ENCODE results near the gene CCDC154.
"Not testable (repeated sequence)": the region's sequence is repeated elsewhere in the genome, so short reads cannot be mapped to it uniquely, and the experiment has no call there.

CCDC154 gene

GRCh38 chr16:1443980-1444729 lies at the start of gene CCDC154:
Gene CCDC154, minus strand, starts transcription at chr16:1444556. Its CDS starts 234 bp downstream, at chr16:1444322.
- ATAC-seq, result no peak
- DNase-seq, result no peak

DNA sequence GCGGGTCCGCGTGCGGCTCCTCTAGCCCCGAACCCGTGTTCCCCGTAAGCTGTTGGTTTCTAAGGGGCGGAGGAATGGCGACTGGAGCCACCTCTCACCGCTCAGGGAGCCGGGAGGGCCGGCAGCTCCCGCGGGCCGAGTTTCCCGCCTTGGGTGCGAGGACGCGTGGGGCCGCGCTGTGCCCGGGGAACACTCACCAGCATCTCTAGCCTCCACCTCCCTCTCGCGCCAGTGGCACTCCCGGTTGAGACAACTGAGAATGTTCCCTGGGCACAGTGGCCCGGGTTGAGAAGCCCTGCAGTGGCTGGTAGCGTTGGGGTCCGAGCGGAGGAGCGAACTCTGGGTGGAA lies 49.4 kb upstream of the CCDC154 start:
- DNase-seq (peak; percentile 36), ATAC-seq (no peak)

DNA sequence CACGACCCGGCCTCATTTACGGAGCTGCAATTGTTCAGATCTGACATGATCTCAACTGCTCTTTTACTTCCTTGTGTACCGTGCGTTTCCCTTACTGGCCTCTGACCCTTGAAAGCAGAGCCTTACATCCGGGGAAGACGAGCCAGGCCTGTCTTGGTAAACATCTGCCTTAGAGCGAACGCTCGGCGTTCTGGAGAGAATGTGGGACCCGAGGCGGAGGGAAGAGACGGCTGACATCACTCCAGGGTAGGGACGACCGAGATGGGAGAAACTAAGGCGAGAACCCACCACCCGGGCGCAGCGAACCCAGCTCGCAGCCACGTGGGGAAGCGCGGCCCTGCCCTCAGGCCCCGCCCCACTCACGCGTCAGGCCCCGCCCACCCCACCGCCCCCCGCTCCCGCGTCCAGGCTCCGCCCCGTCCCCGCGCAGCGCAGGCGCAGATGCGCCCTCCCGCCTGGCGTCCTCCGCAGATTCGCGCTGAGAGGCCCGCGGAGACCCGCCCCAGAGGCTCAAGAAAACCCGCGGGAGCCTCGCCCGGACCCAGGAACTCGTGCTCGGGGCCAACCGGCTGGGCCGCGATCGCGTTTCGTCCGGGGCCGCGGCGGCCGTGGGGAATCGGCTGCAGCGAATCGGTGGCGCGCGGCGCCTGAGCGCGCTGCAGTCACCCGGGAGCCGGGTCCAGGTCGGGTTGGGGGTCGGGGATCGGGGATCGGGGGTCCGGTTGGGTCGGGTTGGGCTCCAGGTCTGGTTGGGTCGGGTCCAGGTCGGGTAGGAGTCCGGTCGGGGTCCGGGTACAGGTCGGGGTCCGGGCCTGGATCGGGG lies 48.8 kb upstream of the CCDC154 start, which contains the start of gene TELO2:
TELO2 (plus strand) TSS at position 438 of the 823 bp plus-strand sequence. CDS start 922 bp downstream, outside the sequence.
- ATAC-seq, result peak; percentile 79
- DNase-seq, result peak; percentile 92

- ATAC-seq, result no peak
- no peak for DNase-seq
These were observed 47.9 kb upstream of the CCDC154 start for GRCh38 chr16:1492082-1492922.

- DNase-seq, result no peak
- ATAC-seq, result no peak
These were observed 47.0 kb upstream of the CCDC154 start for GRCh38 chr16:1491327-1491726.

- ATAC-seq (no peak), DNase-seq (no peak)
These were observed 44.7 kb upstream of the CCDC154 start for GRCh38 chr16:1489077-1489476.

DNA sequence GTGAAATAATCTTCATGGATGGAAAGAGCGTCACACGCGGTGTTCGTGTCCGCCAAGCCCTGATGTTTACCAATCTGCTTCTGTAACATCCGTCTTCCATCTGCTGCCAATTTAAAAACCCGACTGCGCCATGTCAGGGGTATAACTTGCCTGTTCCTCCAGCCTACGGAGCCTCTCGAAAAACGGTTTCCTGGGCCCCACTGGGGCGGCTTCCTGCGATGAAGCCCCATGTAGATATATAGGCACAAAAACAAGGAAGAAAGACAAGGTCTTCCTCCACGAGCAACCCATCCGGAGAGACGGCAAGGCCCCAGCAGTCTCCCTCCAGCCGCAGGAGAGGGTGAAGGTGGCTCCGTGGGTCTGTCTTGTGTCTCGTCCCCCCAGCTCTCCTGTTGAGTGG lies 44.3 kb upstream of the CCDC154 start, which contains the start of gene PTX4:
PTX4 (minus strand) TSS at position 326 of the 400 bp plus-strand sequence; CDS start at position 291, 35 bp downstream.
- ATAC-seq (no peak), DNase-seq (no peak)

- DNase-seq (no peak), ATAC-seq (no peak)
These were observed 43.8 kb upstream of the CCDC154 start for GRCh38 chr16:1488054-1488601.

DNA sequence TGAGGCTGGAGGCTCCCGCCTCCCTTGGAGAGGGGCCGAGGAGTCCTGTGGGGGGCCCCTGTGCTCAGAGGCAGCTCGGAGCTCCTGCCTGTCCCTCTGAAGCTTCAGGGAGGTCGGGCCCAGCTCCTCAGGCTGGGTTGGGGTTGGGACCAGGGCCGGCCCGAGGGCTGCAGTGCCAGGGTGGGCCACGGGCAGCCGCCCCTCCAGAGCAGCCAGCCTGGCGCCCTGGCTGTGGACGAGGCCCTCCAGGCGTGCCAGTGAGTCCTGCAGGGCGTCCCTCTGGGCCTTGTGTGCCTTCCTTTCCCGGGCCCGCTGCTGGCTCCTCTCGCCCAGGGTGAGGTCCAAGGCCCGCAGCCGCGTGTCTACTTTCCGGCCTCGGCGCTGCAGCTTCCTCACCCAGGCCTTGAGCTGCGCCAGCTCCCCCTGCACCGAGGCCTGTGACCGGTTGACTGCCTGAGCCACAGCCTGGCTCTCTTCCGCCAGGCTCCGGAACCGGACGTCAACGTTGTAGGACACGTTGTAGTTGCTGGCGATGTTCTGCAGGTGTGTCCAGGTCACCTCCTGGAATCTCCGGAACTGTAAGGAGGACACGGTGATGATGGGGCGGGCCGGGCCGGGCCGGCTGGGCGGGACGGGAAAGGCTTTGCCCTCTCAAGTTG lies 43.2 kb upstream of the CCDC154 start:
- ATAC-seq, result no peak

GRCh38 chr16:1486551-1487390 lies 42.4 kb upstream of the CCDC154 start:
- ATAC-seq, result no peak
- no peak for DNase-seq

More for the DNA sequence above, 43.2 kb upstream of the CCDC154 start:
- no peak for DNase-seq

GRCh38 chr16:1485847-1486496 lies 41.6 kb upstream of the CCDC154 start:
- ATAC-seq (no peak), DNase-seq (no peak)

DNA sequence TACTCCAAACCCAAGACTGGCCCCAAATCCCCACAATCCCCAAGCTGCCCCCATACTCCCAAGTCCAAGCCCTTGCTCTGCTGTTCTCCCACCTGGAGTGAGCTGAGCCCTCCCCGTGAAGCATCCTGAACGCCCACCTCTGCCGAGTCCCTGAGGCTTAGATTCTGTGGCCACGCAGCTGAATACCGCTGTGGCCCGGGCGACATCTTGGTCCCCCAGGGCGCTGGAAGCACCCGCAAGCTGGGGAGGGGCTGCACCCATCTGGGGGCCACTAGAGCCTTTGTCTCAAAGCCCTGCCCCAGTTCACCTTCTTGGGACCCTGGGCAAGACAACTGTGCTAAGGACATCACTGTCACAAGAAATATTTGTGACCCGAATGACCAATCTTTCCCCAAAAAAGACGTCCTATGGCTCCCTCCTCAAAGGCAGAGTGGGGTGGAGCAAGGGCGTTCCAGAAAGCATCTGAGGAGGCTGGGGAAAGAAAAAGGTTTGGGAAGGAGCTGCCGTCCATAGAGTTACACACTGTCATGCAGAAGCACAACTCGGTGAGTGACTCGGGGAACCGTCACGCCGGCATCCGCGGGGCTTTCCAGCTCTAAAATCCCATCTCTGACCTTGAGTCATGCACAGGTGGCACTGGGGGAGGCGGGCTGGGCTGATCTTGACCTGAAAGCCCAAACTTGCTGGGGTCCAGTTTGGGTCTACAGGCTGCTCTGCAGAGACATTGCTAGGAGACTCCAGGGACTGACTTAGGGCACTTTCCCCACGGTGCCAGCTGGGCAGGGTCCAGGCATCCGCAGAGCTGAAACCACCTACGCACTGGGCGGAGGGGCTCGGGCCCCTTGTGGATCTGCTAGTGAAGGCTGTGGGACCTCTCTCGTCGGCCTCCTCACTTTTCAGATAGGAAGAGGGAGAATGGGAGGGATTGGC lies 37.8 kb upstream of the CCDC154 start:
- DNase-seq, result no peak
- ATAC-seq, result no peak

- not testable (repeated sequence) for DNase-seq, ATAC-seq
These were observed 34.6 kb upstream of the CCDC154 start for GRCh38 chr16:1478937-1479336.

DNA sequence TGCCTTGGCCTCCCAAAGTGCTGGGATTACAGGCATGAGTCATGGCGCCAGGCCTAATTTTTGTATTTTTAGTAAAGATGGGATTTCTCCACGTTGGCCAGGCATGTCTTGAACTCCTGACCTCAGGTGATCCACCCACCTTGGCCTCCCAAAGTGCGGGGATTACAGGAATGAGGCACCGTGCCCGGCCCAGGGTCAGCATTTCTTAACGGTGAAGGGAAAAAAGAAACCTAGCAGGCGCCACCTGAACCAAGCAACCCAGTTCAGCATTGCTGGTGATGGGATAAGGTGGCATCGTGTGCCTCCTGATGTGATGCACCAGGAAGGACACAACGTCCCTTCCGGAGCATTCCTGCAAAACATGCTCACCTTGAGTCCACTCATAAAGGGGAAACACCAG lies 32.7 kb upstream of the CCDC154 start:
- ATAC-seq (no peak), DNase-seq (no peak)

- ATAC-seq (peak; percentile 0), DNase-seq (no peak)
These were observed 31.3 kb upstream of the CCDC154 start for GRCh38 chr16:1475552-1476114.

DNA sequence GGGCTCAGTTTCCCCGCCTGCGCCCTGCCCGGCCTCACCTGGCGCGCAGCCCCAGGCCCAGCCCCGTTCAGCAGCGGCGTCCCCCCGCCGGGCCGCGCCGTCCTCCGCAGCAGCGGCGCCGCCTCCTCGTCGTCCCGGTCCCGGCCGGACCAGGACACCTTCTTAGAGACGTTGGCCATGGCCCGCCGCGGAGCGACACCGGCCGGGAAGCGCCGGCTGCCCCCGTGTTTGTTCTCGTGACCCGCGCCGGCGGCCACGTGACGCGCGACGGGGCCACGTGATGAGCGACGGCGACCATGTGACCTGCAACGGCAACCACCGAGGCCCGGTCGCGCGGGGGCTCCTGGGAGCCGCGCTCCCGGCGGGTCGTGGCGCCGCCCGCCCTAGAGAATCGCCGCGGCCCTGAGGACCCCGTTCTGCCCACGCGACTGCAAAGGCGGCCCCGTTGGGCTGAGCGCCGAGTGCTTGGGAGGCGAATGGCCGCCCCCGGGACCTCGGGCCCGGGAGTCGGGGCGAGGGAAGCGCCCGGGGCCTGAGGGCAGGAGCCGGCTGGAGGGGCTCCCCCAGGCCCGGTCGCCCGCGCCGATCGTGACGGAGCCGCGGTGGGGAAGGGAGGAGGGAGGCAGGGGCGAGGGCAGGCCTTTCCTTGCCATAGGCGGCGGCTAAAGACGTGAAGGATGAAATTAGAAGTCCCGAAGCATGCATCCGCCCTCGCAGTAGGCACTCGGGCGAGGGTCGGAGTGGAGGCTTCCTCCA lies 30.6 kb upstream of the CCDC154 start, which contains the start of gene CLCN7:
CLCN7 (minus strand) TSS at position 233 of the 756 bp plus-strand sequence; CDS start at position 179, 54 bp downstream.
- ATAC-seq, result peak; percentile 90
- peak; percentile 93 for DNase-seq

DNA sequence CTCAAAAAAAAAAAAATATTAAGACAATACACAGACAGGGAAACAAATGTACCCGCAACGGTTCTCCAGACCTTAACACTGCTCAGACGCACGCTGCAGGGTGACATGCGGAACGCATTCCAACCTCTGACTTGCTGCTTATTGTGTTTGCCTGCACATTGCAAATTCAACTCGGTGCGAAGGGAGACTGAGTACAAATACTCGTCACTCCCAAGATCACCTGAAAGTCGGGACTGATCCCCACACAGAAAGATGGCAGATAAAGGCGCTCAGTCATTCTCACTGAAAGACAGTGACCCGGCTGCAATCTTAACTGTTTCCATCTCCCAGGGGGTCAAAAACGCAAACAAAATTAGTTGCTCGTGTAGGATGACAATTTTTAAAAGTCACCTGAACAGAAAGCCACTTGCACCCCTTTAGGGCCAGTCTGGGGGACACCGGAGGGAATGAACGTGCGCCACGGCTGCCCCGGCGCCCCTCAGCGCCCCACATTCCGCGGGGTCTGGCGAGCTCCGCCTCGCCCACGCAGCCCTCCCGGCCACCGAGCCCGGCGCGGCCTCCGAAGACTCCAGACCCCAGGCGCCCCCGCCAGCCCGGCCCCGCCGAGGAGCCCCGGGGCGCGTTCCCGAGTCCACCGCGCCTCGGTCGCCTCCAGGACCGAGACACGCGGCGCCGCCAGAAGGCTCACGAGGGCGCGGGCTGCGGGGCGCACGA lies 29.9 kb upstream of the CCDC154 start:
- DNase-seq, result no peak
- peak; percentile 5 for ATAC-seq

All from stimulated activated naive CD8-positive, alpha-beta T cell treated with anti-CD3 and anti-CD28 coated beads, Interleukin-15, Interleukin-2, amounts not matched to agents 100 U/mL and 50 U/mL, for 24 hours (primary cell).